Right lobe of liver (tissue), 4 donors: ENCODE data around the gene ALS2CL.

Source experiments
- CTCF ChIP-seq, 4 donors: fragments of 200-600 bp in 3 of 4; fragments of 450-650 bp in 1 of 4; IDR thresholded peaks; one replicate each; pipeline versions ENCODE4 v1.5.1 to v1.8.0; 2016 to 2022; ENCODE audit warnings: antibody characterized with exemption in 4 of 4, mild to moderate bottlenecking in 2 of 4
- POLR2A ChIP-seq: fragments of 450-650 bp; IDR thresholded peaks from one replicate; pipeline ENCODE4 v1.6.1; 2017; ENCODE audit warnings: antibody characterized with exemption, mild to moderate bottlenecking
- donor health status: DM: no; HTN: no; CAD: no.
- donor health status: DM: no; HTN: no; CAD: no.
- donor health status: DM: no; HTN: yes; CAD: no.

- TF ChIP-seq CTCF (IDR thresholded peaks at IDR 0.05): no peak
- no peak for TF ChIP-seq POLR2A
These were observed 16.7 kb downstream of the ALS2CL start for GRCh38 chr3:46676601-46677410.
